HG02870 (cell line): ENCODE results near the gene FER.

Experiments used
- ATAC-seq: cut with Tn5 transposase; IDR thresholded peaks from one replicate; pipeline ENCODE4 v1.9.1; 2021; ENCODE audit warnings: mild to moderate bottlenecking, moderate library complexity; ENCODE audit not compliant: unreplicated experiment

FER gene

GRCh38 chr5:109224276-109224882 is 476.7 kb downstream of the FER start:
- ATAC-seq, result no peak

GRCh38 chr5:109225716-109226625 is 478.3 kb downstream of the FER start:
- ATAC-seq, result no peak

- ATAC-seq, result no peak
Measured at GRCh38 chr5:109230369-109230768, 482.7 kb downstream of the FER start.

GRCh38 chr5:109231331-109231730 is 483.6 kb downstream of the FER start:
- no peak for ATAC-seq

GRCh38 chr5:109234381-109234780 is 486.7 kb downstream of the FER start:
- no peak for ATAC-seq

- ATAC-seq, result no peak
Measured at GRCh38 chr5:109239456-109239855, 491.8 kb downstream of the FER start.

GRCh38 chr5:109242518-109242917 is 494.8 kb downstream of the FER start:
- ATAC-seq, result no peak

- no peak for ATAC-seq
Measured at GRCh38 chr5:109246395-109246794, 498.7 kb downstream of the FER start.
